ENCODE data around the gene SEC16A. TPM values are rescaled to one million over a fixed set of nuclear protein-coding genes. Genes with fewer than 3 reads are reported as not detected.

SEC16A gene
- total and polyA plus RNA-seq, 2 donors (not counting 3 experiments of a cell fraction or from before 2014, with no cell fraction given): 34.5 to 80.6 TPM

- Histone ChIP-seq H3K79me2 (ENCODE audit: control insufficient read depth, insufficient read depth, low read length) (peaks cover 98% of the 10 kb centered on the region), H3K9me1 (replicated peaks; ENCODE audit: control insufficient read depth, extremely low read depth, insufficient read depth, low read length) (no peaks in the 10 kb centered on the region), H3K4me2 (ENCODE audit: insufficient read depth, low read length) (peak overlapping the region; percentile 21), H3K36me3 (ENCODE audit: control insufficient read depth in 2 of 2, extremely low read depth in 1 of 2, insufficient read depth in 2 of 2, low read length in 2 of 2) (peaks cover 9 to 15% of the 10 kb centered on the region in 2 experiments), H3K27me3 (ENCODE audit: control insufficient read depth in 2 of 2, insufficient read depth in 2 of 2, low read length in 2 of 2) (no peaks in the 10 kb centered on the region), H3K27ac (ENCODE audit: insufficient read depth, low read depth, low read length) (peak overlapping the region; percentile 89), H3K9me3 (replicated peaks; ENCODE audit: control insufficient read depth, insufficient read depth, low read length) (no peaks in the 10 kb centered on the region), H3K4me3 (replicated peaks in 1 of 3; ENCODE audit: insufficient read depth in 1 of 3, low read depth in 1 of 3, low read length in 3 of 3) (no peak overlapping the region), H3K9ac (replicated peaks; ENCODE audit: extremely low read depth, insufficient read depth, low read length) (peak overlapping the region; percentile 43), H3K4me1 (ENCODE audit: control insufficient read depth, extremely low read depth, insufficient read depth, low read length) (peaks cover 57% of the 10 kb centered on the region), H2AFZ (ENCODE audit: low read depth, low read length) (no peak overlapping the region), H4K20me1 (replicated peaks; ENCODE audit: control insufficient read depth, extremely low read depth, insufficient read depth, low read length) (no peaks in the 10 kb centered on the region)
- dilution Hi-C loops (cut with MboI; ENCODE audit: extremely low pct_ligation_motif_present, low sequenced_read_pairs) (no loop called here), intact Hi-C loops (cut with micrococcal nuclease) (loop anchor here (1.0 to 2.0 kb wide), 3 partner anchors 10 to 17 kb away; no protein-coding TSS in a partner anchor)
- DNase-seq (ENCODE audit: low read depth, low spot score) (peak; percentile 86), FAIRE-seq (peak; percentile 93)
- POLR2A ChIA-PET: interaction anchor here (1.0 to 2.0 kb wide), 6 partner anchors 10 to 115 kb away, joined by 3 to 15 read pairs (median 4); no protein-coding TSS in a partner anchor
- TF ChIP-seq EZH2 (IDR thresholded peaks at IDR 0.05; ENCODE audit: borderline replicate concordance, low read depth, low read length, severe bottlenecking): no peak
- no peak for TF ChIP-seq MYC (IDR thresholded peaks at IDR 0.05; ENCODE audit: low read depth, low read length)
- no peak for TF ChIP-seq MAX (IDR thresholded peaks at IDR 0.05; ENCODE audit: insufficient read depth, insufficient read length)
- no peak for TF ChIP-seq FOS (IDR thresholded peaks at IDR 0.05; ENCODE audit: borderline replicate concordance, insufficient read depth, low read length)
- peak; percentile 32 for TF ChIP-seq POLR2A (IDR thresholded peaks at IDR 0.05; ENCODE audit: low read depth, low read length)
- peak; percentile 84 for TF ChIP-seq POLR2AphosphoS5 (IDR thresholded peaks at IDR 0.05; ENCODE audit: insufficient read depth, low read depth, low read length)
- TF ChIP-seq JUN (IDR thresholded peaks at IDR 0.05; ENCODE audit: borderline replicate concordance, insufficient read depth, insufficient read length, low read depth): no peak
- TF ChIP-seq CTCF (IDR thresholded peaks at IDR 0.05; ENCODE audit: extremely low read depth in 1 of 2, insufficient read depth in 1 of 2, low read depth in 1 of 2, low read length in 2 of 2): peak in 1 of 2 donors; percentile 20
- TF ChIP-seq GATA2 (IDR thresholded peaks at IDR 0.05; ENCODE audit: insufficient read depth, insufficient read length, low read depth, low read length): no peak
- BruUV-seq (replicated peaks): no TSS peak
- CTCF ChIA-PET: interaction anchor here (1.0 to 2.3 kb wide), 10 partner anchors 9 to 102 kb away, joined by 3 to 21 read pairs (median 4); partner anchors contain the start of gene NOTCH1
Observed at GRCh38 chr9:136529516-136530460, 46.9 kb upstream of the SEC16A start.

All from endothelial cell of umbilical vein (primary cell).